GM21526 (cell line): ENCODE data around the gene POLD3.

Experiments
- ATAC-seq: cut with Tn5 transposase; IDR thresholded peaks from one replicate; pipeline ENCODE4 v1.9.1; 2021; ENCODE audit warnings: moderate library complexity; ENCODE audit not compliant: unreplicated experiment, low FRiP score

POLD3 gene, protein sequence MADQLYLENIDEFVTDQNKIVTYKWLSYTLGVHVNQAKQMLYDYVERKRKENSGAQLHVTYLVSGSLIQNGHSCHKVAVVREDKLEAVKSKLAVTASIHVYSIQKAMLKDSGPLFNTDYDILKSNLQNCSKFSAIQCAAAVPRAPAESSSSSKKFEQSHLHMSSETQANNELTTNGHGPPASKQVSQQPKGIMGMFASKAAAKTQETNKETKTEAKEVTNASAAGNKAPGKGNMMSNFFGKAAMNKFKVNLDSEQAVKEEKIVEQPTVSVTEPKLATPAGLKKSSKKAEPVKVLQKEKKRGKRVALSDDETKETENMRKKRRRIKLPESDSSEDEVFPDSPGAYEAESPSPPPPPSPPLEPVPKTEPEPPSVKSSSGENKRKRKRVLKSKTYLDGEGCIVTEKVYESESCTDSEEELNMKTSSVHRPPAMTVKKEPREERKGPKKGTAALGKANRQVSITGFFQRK

DNA sequence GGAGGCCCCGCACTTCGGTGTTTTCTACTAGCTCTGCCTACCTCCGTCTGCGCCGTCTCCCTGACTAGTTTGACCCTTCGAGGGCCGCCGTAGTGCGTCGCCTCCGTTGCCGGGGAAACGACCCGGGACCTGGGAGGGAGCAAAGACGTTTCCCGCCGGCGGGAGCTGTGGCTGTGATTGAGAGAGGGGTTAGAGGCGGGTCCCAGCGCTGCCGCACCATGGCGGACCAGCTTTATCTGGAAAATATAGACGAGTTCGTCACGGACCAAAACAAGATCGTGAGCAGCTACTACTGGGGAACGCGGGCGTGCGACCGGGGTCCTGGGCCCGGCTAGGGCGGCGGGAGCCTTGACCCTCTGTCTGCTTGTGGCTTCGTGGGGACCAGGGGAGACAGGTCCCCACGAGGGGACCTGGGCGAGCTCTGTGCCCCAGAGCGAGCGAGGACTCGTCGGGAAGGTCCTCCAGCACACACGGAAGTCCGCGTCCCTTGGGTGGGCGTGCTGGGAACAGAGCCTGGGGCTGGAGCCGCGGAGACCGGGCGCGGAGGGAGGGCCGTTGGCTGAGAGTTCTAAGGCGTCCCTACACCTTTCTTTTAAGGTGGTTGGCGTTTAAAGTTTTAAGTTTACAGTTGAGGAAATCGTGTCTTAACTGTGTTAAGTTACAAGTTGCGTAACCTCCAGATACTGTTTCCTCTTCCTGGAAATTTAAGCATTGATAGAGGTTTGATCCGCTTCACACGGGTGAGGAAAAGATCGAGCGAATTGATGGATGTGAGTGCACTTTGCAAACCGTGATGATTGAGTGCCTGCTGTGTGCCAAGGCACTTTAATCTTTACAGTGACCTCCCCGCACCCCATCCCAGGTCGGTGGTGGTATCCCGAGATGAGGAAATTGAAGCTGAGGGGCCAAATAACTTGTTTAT lies at the start of gene POLD3:
Gene POLD3 (plus strand): TSS at position 142 of the 922 bp plus-strand sequence. CDS start 77 bp downstream, at position 219.
- peak; percentile 89 for ATAC-seq

DNA sequence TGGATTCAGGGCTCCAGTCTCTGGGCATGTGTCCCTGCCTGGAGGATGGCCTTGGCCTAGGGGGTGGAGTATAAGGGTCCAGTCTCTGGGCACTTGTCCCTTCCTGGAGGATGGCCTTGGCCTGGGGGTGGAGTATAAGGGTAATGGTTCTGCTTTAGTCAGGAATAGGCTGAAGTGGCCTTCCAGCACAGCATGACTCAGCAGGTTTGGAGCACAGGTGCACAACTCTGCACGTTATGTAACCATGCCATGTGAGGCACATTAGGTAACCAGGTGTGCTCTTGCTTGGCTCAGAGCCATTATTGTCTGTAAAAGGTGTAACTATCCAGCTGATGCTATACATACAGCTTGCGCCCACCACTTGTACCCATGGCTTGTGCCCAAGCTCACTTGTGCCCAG lies 48.4 kb upstream of the POLD3 start:
- ATAC-seq, result no peak

DNA sequence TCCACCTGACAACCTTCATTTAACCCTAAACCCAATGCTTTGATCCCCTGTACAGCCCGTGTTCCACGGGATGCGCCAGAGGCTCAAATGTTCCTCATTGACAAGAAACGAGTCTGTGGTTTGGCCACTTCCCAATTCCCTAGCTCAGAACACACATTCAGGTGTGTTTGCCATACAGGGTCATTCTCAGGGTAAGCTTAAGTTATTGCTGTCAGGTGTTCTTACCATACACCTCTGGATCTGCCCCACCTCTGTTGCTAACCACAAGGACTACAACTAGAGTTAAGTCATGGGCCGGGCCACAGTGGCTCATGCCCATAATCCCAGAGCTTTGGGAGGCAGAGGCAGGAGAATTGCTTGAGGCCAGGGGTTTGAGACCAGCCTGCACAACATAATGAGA lies 45.6 kb upstream of the POLD3 start:
- no peak for ATAC-seq

DNA sequence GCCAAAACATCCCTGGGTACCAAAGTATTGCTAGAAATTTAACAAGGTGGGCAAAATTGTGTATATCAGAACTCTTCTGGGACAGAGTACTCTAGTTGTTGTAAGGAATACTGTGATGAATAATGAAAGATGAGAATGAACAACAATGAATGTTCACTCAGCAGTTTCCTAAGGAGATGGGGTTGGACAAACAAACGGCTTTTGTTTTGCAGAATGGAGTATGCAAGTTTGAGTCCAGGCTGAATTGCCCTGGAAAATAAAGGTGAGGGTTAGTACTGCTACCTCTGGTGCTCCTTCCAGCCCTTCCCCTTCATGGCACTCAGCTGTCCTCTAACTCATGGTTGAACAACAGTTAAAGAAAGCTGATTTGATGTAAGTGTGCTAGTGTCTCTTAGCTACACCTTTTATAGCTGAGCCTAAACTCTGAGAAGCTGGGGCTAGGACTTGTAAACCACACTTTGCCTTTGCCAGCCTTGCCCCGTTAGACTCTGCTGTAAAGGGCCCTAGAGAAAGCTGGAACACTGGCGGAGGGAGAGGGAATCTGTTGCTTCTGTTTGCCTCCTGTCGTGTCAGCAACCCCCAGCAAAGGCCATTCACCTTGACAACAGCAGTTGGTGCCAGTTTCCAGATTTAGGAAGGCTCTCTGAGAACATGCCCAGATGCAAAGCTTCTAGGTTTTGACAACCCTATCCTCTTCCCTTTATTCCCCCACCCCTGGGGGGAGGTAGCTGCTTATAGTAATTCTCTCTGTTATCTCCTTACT lies 41.2 kb upstream of the POLD3 start:
- no peak for ATAC-seq

DNA sequence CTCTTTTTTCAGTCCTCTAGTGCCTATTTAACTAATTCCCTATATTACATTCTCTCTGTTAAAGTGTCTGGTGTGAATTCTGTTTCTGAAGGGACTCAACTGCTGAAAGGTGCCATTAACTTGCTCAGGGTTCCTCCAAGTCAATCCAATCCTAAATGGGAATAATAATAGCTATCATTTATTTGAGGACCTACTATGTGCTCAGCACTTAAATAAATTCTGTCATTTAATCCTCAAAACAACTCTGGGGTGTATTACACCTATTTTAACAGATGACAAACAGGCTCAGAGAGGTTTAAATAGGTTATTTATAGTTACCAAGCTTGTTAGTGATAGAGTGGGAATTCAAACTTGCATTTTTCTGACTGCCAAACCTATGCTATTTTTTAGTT lies 40.6 kb upstream of the POLD3 start:
- ATAC-seq, result no peak

DNA sequence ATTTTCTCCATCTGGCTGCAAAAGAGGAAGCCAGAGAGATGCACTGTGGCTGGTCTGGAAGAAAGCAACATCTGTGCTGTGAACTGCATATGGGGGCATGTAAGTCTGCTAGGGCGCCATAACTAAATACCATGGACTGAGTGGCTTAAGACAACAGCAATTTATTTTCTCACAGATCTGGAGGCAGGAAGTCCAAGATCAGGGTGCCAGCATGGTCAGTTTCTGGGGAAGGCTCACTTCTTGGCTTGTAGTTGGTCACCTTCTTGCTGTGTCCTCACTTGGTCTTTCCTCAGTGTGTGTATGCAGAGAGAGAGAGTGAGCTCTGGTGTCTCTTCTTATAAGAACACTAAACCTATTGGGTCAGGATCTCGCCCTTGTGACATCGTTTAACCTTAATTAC lies 34.9 kb upstream of the POLD3 start:
- no peak for ATAC-seq

DNA sequence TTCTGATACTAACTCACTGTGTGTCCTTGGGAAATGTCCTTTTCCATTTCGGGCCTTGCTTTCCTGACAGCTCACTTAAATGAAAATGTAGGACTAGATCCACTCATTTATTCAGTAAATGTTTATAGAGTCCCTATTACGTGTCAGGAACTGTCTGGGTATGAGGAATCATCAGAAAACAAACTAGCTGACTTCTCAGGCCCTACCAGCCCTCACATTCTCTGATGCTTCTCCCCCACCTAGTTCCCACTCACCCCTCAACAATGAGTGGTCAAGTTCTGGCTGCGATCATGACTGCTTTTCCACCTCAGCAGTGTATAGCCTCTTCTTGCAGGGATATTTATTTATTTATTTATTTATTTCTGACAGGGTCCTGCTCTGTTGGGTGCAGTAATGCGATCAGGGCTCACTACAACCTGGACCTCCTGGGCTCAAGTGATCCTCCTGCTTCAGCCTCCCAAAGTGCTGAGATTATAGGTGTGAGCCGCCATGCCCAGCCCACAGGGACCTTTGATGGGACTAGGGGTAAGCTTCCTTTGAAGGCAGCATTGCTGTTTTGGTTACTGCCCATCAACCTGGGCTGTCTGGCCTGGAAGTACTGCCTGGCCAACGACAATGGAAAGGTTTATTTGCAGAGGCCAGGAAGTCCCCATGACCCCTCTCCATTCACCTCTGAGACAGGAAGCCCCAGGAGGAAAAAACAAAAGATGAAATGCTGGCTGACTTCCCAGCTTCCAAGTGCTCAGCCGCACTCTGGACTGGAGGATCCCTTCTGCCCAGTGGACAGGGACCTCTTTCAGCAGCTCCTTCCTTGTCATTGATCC lies 33.1 kb upstream of the POLD3 start:
- ATAC-seq, result no peak

DNA sequence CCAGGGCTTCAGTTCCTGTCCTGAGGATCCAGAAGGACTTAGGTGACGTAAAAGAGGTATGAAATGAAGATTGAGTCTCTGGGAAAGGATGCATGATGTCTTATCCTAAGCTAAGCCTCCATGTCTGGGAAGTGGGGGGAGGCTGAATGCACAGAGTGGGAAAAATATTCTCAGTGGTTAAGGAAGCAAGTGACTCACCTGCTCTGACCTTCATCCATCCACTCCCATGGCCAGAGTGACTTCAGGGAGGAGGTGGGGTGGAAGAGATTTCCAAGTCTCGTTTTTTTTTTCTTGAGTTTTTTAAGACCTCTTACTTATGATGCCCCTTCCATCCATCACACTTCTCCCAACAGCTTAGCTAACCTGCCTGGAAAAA lies 32.5 kb upstream of the POLD3 start:
- ATAC-seq, result no peak

DNA sequence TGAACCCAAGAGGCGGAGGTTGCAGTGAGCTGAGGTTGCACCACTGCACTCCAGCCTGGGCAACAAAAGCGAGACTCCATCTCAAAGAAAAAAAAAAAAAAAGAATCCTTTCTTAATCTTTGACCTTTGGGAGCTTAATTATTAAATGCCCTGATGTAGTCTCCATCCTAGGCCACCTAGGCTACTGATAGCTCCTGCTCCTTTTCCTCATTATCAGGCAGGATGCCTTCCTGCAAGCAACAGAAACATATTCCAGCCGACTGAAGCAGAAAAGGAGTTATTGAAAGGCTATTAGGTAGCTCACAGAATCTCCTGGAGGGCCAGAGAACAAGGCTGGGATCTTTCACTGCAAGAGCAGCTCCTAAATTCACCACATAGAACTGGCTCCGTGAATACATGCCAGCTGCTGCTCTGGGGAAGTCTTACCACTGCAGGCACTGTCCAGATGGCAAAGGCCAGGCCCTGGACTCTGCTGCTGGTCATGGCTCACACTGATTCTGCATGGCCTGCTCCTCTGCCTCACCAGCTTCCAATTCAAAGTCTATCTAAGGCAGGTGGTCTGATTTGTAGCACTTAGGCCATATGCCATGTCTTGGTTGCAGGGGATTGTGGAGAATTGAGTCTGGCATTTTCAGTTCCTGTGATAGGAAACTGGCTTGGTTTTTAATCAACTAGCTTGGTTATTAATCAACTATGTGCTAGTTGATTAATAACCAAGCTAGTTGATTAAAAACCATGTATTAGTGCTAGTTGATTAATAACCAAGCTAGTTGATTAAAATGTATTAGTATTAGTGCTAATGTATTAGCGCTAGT lies 26.0 kb upstream of the POLD3 start:
- ATAC-seq, result no peak

DNA sequence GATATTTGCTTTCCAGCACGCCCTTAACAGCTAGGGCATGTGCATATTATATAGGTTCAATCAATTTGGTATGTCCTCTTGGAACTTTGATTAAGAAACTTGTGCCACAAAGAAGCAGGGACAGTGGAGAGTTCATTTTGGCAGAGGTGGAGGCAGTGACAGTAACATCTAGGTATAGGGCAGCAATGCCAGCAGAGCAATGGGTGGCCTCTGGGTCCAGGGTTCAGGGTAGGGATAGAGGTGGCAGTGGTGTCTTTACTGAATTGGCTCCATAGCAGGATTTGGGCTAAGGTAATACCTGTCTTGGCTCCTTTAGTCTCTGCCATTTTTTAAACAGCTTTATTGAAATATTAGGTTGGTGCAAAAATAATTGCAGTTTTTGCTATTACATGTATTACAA lies 24.4 kb upstream of the POLD3 start:
- ATAC-seq, result no peak

DNA sequence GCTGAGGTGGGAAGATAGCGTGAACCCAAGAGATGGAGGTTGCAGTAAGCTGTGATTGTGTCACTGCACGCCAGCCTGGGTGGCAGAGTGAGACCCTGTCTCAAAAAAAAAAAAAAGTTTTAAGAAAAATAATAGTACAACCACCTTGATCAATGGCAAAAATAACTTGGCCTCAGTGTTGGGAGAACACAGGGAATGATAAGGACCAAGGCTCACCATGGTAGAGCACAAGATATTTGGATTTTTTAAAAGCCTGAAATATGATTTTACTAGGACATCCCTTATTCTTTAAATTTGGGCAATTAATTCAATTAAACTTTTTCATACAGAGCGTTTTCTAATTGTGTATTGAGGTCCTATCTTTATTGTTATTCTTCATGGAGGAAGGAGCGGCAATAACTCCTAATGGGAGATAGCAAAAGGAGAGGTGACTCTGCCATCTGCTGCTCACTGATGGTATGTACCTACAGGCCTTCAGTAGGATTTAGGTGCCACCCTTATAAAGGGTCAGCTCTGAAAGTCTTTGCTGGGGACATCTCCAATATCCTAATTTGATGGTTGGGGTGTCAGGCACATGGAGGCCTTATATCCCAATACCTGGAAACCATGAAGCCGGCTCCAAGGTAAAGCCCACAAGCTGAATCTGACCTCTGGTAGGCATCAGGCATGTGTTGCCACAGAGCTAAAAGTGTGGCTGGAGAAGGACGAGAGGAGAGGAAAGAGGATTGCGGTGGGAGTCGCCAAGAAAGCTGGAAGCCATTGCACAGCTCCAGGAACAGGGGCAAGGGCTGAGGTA lies 21.9 kb upstream of the POLD3 start:
- no peak for ATAC-seq

DNA sequence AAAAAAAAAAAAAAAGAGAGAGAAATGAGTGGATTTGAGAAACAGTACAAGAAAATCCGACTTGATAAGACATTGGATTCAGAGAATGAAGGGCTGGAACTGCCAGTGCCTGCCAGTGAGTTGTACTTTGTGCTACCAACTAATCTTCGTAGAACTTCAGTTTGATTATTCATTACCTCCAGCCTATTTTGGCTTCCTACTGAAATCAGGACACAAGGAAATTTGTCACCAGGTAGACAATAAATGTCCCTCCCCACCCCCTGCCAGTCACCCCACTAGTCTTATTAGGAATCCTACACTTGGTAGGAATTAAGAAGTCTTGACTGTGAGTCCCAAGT lies 21.4 kb upstream of the POLD3 start:
- no peak for ATAC-seq

DNA sequence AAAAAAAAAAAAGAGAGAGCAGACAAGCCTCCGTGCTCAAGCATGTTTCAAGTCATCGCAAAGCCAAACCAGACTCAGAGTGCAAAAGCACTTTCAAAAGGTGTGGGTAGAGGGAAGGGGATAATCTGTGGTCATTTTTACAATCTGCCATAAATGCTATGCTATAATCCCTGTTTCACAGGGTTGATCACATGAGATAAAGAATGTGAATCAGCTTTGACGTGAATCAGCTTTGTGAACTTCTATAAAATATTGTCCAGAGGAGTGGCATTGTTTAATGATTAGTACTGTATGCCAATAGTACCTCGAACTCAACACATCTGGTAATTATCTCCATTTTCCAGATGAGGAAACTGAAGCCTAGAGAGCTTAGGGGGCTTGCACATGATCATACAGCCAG lies 20.0 kb upstream of the POLD3 start:
- ATAC-seq, result no peak

DNA sequence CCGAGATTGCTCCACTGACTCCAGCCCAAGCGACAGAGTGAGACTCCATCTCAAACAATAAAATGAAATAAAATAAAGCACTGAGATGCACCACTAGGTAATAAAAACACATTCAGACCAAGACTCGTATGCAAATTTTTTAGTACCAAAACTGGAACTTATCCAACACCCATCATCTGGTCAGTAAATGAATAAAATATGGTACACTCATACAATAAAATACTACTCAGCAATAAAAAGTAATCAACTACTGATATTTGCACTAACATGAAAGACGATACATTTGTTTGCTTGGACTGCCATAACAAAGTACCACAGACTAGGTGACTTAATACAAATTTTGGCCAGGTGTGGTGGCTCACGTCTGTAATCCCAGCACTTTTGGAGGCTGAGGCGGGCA lies 17.8 kb upstream of the POLD3 start:
- no peak for ATAC-seq

DNA sequence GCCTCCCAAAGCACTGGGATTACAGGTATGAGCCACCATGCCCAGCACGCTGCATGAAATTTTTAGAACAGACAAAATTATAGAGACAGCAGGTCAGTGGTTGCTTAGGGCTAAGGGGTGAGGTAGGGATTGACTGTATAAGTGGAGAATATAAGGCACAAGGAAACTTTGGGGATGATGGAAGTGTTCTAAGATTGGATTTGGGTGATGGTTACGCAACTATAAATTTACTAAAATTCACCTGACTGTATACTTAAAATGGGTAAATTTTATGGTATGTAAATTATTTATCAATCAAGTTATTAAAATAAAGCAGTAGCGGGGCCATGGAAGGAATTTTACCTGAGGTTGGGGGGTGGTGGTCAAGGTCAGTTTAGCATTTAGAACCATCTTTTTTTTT lies 16.4 kb upstream of the POLD3 start:
- no peak for ATAC-seq

DNA sequence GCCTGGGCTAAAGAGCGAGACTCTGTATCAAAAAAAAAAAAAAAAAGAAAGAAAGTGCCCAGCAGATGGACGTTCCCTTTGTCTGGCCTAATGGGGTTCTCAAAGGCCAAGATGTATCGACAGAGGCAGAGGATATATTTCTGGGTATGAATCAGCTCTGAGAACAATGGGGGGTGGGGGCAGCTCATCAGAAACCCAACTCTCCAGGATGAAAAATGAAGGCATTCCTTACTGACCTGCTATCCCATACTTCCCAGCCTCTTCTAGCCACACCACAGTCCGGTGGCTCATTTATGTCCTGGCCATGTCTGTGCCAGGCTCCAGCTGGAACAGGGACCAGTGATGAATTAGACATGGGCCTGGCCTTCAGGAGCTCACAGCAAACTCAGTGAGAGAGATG lies 15.2 kb upstream of the POLD3 start:
- no peak for ATAC-seq

DNA sequence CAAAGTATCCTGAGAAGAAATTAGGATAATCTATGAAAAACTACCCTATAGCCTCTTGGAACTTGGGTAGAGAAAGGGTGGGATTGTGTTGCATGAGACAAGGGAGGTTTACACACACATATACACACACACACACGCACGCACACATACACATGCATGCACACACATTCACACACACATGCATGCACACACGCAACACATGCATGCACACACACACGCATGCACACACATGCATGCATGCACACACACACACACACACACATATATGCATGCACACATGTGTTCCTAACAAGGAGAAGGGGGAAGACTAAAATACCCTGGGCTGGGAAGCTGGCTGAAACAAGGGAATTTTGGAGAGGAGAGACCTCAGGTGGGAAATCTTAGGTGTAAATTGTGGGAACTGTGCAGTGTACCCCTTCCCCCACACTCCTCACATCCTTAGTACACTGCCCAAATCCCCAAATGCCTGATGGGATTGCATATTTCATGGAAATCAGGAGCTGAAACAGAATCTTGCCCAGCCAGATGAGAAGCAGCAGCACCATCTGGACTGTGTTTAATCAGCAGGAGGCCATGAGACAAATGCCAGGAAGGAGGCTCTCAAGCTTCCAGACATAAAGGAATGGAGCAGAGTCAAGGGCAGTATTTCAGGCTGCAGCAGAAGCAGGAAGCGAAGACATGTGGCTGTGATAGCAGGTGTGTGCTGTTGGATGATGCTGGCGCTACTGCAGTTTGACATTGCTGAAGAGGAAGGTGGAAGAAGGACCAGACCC lies 14.6 kb upstream of the POLD3 start:
- ATAC-seq, result no peak
